GM18519 (cell line): Measurements from ENCODE around the gene SPPL3.
A peak's percentile ranks its signal among the peaks of the same experiment; 100 is the strongest.
"Not testable (repeated sequence)": the region's sequence is repeated elsewhere in the genome, so short reads cannot be mapped to it uniquely, and the experiment has no call there.

Source experiments
- ATAC-seq: cut with Tn5 transposase; IDR thresholded peaks from one replicate; pipeline ENCODE4 v1.9.1; 2021; ENCODE audit warnings: mild to moderate bottlenecking, moderate library complexity; ENCODE audit not compliant: unreplicated experiment, low FRiP score

The SPPL3 gene

GRCh38 chr12:120922279-120922678 lies 18.1 kb upstream of the SPPL3 start:
- ATAC-seq, result no peak

- ATAC-seq, result no peak
Observed at GRCh38 chr12:120921637-120922036, 17.5 kb upstream of the SPPL3 start.

GRCh38 chr12:120920178-120920577 lies 16.0 kb upstream of the SPPL3 start:
- ATAC-seq, result no peak

- ATAC-seq, result no peak
Observed at GRCh38 chr12:120917748-120918147, 13.6 kb upstream of the SPPL3 start.

GRCh38 chr12:120916561-120916960 lies 12.4 kb upstream of the SPPL3 start:
- no peak for ATAC-seq

GRCh38 chr12:120914794-120915193 lies 10.6 kb upstream of the SPPL3 start:
- no peak for ATAC-seq

- no peak for ATAC-seq
Observed at GRCh38 chr12:120909633-120910298, 5.6 kb upstream of the SPPL3 start.

GRCh38 chr12:120905856-120906384 lies 1.8 kb upstream of the SPPL3 start:
- ATAC-seq, result no peak

- ATAC-seq, result peak; percentile 32
Observed at GRCh38 chr12:120903412-120904196, 554 bp downstream of the SPPL3 start.

- ATAC-seq, result no peak
Observed at GRCh38 chr12:120902846-120903411, 1.2 kb downstream of the SPPL3 start.

- ATAC-seq, result no peak
Observed at GRCh38 chr12:120901818-120902217, 2.3 kb downstream of the SPPL3 start.

- ATAC-seq, result not testable (repeated sequence)
Observed at GRCh38 chr12:120901101-120901500, 3.1 kb downstream of the SPPL3 start.

- ATAC-seq, result no peak
Observed at GRCh38 chr12:120895532-120895931, 8.6 kb downstream of the SPPL3 start.

- no peak for ATAC-seq
Observed at GRCh38 chr12:120892265-120892664, 11.9 kb downstream of the SPPL3 start.

- ATAC-seq, result no peak
Observed at GRCh38 chr12:120890963-120891362, 13.2 kb downstream of the SPPL3 start.

GRCh38 chr12:120887253-120888043 lies 16.7 kb downstream of the SPPL3 start:
- ATAC-seq, result no peak

- no peak for ATAC-seq
Observed at GRCh38 chr12:120886199-120887018, 17.7 kb downstream of the SPPL3 start.

- ATAC-seq, result no peak
Observed at GRCh38 chr12:120885521-120885920, 18.6 kb downstream of the SPPL3 start.

- ATAC-seq, result no peak
Observed at GRCh38 chr12:120884644-120885043, 19.5 kb downstream of the SPPL3 start.

GRCh38 chr12:120882055-120882555 lies 22.1 kb downstream of the SPPL3 start:
- ATAC-seq, result no peak
